NCI-H82 treated with DMSO at 0.1 percent for 48 hours (cell line): ENCODE results near the gene ITGB2.

Experiments
- DNase-seq: peaks from one replicate; lab custom pipeline; 2025; ENCODE audit not compliant: unreplicated experiment; lab: John Stamatoyannopoulos, UW

ITGB2 gene

GRCh38 chr21:44871576-44872269 lies 49.0 kb downstream of the ITGB2 start:
- no peak for DNase-seq

- no peak for DNase-seq
Observed at GRCh38 chr21:44870748-44871495, 49.8 kb downstream of the ITGB2 start.

GRCh38 chr21:44869781-44870747 lies 50.6 kb downstream of the ITGB2 start:
- DNase-seq = no peak

- no peak for DNase-seq
Observed at GRCh38 chr21:44868707-44869106, 52.0 kb downstream of the ITGB2 start.

GRCh38 chr21:44867999-44868700 lies 52.5 kb downstream of the ITGB2 start:
- no peak for DNase-seq

GRCh38 chr21:44867464-44867863 lies 53.2 kb downstream of the ITGB2 start:
- DNase-seq = no peak

- DNase-seq = no peak
Observed at GRCh38 chr21:44866780-44867179, 53.9 kb downstream of the ITGB2 start.

GRCh38 chr21:44865561-44866280 lies 55.0 kb downstream of the ITGB2 start:
- DNase-seq = no peak

- no peak for DNase-seq
Observed at GRCh38 chr21:44862869-44863685, 57.6 kb downstream of the ITGB2 start.

GRCh38 chr21:44858791-44859190 lies 61.9 kb downstream of the ITGB2 start:
- DNase-seq = no peak

- no peak for DNase-seq
Observed at GRCh38 chr21:44858291-44858690, 62.4 kb downstream of the ITGB2 start.

GRCh38 chr21:44857127-44857892 lies 63.4 kb downstream of the ITGB2 start:
- DNase-seq = no peak

GRCh38 chr21:44856131-44856530 lies 64.6 kb downstream of the ITGB2 start:
- DNase-seq = no peak

- no peak for DNase-seq
Observed at GRCh38 chr21:44855572-44855971, 65.1 kb downstream of the ITGB2 start.

GRCh38 chr21:44854664-44855446 lies 65.8 kb downstream of the ITGB2 start:
- no peak for DNase-seq

- DNase-seq = no peak
Observed at GRCh38 chr21:44854391-44854663, 66.4 kb downstream of the ITGB2 start.

- DNase-seq = no peak
Observed at GRCh38 chr21:44853601-44854390, 66.9 kb downstream of the ITGB2 start.
